ENCODE results near the gene RNU1-3.
"Not testable (repeated sequence)": the region's sequence is repeated elsewhere in the genome, so short reads cannot be mapped to it uniquely, and the experiment has no call there.

RNU1-3 gene

DNA sequence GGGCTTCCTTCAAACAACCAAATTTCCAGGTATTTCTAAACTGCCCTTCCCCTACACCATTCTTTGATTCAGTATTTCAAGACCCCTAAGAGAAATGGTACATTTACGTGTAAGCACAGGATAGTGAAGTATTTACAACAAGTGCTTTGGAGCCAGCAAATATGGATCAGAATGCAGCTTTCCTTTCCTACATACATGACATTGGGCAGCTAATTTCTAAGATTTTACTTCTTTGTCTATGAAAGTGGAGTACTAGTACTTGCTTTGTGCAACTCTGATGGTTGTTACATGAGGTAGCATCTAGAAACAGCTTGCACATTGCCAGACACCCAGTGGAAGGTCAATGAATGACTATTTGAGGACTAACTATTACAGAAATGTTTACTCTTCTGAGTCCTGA lies 15.2 kb downstream of the RNU1-3 start:
- DNase-seq, result not testable (repeated sequence)

DNA sequence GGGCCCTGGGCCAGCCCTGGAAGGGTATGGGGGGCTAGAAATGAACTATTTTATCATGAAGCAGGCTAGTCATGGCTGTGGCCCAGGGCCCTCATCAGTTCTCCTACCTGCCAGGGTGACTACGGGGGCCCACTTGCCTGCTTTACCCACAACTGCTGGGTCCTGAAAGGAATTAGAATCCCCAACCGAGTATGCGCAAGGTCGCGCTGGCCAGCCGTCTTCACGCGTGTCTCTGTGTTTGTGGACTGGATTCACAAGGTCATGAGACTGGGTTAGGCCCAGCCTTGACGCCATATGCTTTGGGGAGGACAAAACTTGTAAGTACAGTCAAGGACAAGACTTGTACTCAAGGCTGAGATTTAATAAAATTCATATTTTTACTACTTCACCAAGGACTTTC lies 16.8 kb downstream of the RNU1-3 start:
- not testable (repeated sequence) for DNase-seq

DNA sequence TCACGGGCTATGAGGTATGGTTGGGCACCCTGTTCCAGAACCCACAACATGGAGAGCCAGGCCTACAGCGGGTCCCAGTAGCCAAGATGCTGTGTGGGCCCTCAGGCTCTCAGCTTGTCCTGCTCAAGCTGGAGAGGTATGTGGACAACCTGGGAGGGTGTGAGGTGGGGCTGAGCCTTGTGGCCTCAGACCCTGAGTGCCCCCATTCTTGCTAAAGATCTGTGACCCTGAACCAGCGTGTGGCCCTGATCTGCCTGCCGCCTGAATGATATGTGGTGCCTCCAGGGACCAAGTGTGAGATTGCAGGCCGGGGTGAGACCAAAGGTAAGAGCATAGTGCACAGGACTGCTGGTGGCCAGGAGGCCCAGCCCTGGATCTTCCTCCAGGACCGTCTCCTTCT lies 17.4 kb downstream of the RNU1-3 start:
- not testable (repeated sequence) for DNase-seq

DNA sequence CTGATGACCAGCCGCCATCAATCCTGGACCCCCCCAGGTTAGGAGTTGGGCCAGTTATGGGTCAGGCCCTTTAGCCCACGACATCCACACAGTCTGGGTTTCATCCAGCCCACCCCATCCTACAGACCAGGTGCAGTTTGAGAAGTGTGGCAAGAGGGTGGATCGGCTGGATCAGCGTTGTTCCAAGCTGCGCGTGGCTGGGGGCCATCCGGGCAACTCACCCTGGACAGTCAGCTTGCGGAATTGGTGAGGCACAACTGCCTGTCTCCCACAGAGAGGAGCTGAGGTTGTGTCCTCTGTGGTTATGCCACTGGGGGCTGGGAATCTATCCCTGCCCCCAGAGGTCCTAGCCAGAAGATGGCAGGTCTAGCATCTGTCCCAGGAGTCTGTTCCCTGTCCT lies 18.0 kb downstream of the RNU1-3 start:
- not testable (repeated sequence) for DNase-seq

DNA sequence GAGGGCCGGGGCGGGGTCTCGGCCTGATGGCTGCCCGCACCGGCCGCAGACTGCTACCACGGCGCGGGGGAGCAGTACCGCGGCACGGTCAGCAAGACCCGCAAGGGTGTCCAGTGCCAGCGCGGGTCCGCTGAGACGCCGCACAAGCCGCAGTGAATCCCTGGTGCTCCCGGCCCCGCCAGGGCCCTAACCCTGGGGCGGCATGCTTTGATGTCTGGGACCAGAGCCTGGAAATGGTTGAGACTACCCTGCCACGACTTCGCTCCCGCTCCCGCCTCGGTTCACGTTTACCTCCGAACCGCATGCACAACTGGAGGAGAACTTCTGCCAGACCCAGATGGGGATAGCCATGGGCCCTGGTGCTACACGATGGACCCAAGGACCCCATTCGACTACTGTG lies 18.5 kb downstream of the RNU1-3 start:
- not testable (repeated sequence) for DNase-seq

DNA sequence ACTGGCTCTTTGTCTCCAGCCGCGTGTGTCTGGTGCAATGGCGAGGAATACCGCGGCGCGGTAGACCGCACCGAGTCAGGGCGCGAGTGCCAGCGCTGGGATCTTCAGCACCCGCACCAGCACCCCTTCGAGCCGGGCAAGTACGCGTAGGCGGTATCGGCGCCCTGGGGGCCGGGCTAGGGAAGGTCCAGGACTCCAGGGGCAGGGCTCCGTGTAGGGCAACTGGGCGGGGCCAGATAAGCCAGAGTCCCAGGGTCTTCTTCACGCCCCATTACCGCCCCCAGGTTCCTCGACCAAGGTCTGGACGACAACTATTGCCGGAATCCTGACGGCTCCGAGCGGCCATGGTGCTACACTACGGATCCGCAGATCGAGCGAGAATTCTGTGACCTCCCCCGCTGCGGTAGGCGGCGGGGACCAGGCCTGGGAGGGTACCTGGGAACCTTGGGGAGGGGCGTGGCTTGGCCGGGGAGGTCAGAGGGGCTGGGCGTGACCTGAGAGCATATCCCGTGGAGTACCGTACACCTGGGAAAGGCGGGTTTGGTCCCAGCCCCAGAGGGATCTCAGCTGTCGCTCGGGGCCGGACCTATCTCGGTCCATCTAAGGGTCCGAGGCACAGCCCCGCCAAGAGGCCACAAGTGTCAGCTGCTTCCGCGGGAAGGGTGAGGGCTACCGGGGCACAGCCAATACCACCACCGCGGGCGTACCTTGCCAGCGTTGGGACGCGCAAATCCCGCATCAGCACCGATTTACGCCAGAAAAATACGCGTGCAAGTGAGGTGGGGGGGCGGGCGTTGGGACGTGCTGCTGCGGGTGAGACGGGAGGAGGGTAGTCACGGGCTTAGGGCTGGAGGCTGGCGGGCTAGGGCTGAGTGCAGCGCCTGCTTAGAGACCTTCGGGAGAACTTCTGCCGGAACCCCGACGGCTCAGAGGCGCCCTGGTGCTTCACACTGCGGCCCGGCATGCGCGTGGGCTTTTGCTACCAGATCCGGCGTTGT lies 19.3 kb downstream of the RNU1-3 start:
- not testable (repeated sequence) for DNase-seq

DNA sequence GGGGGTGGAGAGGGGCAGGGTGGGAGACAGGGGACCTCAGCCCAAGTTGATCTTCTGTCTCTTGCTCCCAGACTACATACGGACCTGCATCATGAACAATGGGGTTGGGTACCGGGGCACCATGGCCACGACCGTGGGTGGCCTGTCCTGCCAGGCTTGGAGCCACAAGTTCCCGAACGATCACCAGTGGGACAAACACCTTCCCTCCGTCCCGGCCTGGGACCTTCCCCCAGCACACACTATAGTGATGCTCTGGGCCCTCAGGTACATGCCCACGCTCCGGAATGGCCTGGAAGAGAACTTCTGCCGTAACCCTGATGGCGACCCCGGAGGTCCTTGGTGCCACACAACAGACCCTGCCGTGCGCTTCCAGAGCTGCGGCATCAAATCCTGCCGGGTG lies 20.0 kb downstream of the RNU1-3 start:
- not testable (repeated sequence) for DNase-seq

DNA sequence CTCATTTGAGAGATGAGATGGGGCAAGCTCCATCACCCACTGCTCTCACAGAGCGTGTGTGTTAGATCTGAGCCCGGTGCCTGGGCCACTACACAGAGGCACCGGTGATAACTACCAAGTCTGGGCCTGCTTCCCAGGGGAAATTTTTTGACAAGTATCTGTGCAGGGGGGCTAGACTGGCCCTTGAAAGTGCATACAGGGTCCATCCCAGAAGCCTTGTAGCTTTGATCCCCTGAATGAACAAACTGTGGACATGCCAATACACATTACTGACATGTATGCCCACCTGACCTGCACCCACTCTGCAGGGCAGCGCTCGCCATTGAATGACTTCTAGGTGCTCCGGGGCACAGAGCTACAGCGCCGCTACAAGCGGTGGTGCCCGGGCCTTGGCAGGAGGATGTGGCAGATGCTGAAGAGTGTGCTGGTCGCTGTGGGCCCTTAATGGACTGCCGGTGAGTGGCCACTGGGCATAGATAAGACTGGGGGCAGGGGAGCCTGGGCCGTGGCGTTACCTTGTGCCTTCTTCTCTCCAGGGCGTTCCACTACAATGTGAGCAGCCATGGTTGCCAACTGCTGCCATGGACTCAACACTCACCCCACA lies 20.6 kb downstream of the RNU1-3 start:
- not testable (repeated sequence) for DNase-seq

DNA sequence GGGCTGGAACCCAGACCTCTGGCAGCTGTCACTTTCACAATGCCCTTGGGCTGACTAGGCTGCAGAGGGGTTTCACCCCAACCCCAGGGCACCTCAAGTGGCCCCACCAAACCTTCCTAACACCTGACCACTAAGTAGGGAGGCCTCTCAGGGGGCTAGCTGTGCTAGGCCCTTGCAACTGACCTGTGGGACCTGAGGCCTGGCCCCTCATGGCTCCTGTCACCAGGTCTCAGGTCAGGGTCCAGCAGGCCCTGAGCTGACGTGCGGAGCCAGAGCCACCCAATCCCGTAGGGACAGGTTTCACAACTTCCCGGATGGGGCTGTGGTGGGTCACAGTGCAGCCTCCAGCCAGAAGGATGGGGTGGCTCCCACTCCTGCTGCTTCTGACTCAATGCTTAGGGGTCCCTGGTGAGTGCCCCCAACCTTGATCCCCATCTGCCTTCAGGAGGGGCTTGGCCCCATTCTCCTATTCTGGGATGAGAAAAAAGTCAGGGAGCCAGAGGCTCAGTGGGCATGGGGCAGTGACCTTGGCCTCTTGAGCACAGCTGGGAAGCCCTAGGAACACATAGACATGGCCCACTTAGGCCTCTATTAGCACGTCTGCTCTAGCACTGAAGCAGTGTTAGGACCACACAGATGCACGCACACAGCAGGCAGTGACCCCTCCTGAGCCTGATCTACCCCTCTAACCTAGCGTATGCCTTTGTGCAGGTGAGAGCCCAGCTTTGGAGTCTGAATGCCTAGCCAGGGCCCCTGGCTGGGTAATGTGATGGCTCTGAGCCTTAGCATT lies 21.3 kb downstream of the RNU1-3 start:
- not testable (repeated sequence) for DNase-seq

DNA sequence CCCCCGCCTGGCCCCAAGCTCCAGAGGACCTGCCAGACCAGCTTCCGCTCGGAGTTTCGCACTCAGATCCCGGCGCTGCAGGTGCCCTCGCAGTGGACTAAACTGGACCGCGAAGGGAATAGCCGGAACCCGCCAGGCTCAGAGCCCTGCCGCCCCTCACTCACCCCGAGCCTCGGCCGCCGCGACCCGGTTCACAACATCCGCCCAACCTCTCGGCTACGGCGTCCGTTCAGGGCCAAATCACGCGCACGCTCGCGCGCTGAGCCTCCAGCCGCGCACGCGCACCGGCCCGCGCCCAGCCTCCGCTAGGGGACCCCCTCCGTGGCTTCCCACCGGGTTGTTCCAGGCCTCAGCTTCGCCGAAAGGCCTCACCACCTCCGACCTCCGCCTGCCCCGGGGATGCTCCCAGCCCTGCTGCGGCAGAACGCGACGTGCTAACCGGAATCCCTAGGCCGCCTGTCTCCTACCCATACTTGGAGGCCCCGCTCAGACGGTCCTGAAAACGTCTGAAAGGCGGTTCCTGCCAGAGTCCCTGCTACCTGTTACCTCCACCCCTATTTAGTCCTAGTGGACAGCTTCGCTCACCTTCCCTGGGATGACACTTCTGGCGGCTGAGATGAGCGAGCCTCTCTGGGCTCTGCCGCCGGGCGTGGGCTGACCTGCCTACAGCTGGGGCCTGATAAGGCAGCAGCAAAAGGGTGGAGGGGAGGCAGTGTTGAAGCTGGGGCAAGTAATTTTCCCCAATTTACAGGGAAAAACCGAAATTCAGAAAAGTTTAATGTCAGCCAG lies 22.1 kb downstream of the RNU1-3 start:
- peak; percentile 99 for DNase-seq

DNA sequence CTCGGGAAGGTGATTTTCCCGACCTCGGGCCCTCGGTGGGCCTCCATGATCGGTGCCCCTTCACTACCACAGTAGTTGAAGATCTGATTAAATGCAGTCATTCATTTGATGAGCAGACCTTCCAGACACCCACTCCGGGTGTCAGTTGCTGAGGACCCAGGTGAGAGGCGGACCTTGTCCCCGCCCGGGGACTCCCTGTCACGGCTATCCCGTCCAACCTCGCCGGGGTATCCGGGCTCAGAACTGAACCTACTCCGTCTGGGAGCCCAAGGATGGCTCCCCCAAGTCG lies 22.6 kb downstream of the RNU1-3 start:
- DNase-seq, result no peak

DNA sequence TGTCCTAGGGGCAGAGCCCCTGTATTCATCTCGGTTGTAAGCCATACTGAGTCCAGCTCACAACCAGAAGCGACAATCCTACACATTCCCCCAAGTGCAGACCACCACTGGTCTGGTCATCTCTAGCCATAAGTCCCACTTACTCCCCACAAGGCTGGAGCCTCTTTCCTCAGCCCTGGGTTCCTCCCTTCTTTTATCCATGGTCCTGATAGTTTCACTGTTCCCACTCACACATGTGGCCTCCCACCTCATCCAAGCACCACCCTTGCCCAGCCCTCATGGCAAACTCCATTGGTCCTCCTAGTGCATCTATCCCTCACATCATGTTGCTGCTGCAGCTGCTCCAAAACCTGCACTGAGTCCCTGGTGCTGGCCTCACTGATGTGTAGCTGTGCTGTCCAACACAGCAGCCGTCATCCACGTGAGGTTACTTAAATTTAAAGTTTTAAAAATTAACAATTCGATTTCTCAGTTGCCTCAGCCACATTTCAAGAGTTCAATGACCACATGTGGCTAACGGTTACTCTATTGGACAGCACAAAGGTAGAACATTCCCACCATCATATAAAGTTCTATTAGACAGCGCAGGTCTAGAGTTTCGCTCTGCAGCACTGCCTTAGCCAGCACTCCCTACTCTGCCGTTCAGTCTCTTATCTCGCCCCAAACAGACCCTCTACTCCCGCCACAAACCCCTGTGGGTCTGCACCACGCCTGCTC lies 23.1 kb downstream of the RNU1-3 start:
- peak; percentile 64 for DNase-seq

DNA sequence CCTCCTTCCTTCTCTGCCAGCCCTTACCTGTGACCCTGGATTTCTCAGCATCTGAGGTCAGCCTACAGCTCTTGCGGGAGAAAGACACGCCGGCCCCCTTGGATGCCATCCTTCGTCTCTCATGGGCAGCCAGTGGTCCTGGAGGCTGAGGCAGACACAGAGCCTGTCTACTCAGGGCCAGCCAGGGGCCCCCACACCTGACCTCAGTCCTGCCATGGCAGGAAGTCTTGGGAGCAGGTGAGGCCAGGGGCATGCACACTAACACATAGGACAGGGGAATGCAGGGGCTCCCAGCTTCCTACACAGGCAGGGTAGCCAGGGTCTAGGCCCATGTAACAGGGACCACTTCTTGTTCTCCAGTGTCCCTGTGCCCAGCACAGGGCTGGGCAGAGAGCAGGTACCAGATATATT lies 23.7 kb downstream of the RNU1-3 start:
- DNase-seq, result not testable (repeated sequence)

DNA sequence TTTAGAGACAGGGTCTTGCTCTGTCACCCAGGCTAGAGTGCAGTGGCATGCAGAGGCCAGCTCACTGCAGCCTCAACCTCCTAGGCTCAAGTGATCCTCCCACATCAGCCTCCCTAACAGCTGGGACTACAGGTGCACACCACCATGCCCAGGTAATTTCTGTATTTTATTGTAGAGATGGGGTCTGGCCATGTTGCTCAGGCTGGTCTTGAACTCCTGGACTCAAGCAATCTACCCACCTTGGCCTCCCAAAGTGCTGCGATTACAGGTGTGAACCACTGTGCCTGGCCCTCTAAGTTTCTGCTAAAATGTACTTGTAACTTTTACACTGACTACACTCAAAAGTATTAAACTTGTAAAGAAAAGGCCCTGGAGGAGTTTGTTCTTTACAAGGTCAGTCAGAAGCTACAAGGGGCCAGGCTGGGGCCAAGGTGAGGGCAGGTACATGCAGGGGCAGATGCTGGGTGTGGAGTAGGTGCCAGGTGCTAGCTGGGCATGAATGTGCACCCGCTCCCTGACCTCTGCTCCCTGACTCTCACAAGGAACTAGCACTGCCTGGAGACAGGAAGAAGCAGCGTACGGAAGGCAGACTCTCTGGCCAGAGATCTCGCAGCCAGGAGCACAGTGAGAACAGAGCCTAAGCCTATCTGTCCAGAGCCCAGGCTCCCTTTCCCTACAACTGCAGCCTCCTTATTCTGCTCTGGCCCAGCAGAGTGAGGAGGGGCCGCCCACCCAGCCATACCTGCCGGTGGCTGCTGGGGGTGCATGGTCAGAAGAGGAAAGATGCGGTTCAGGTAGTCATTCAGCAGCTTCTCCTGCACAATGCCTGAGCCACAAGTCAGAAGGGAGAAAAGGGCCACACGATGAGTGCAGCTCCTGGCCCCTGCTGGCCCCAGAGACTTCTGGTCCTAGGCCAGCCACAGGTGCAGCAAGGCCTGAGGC lies 24.5 kb downstream of the RNU1-3 start:
- not testable (repeated sequence) for DNase-seq

DNA sequence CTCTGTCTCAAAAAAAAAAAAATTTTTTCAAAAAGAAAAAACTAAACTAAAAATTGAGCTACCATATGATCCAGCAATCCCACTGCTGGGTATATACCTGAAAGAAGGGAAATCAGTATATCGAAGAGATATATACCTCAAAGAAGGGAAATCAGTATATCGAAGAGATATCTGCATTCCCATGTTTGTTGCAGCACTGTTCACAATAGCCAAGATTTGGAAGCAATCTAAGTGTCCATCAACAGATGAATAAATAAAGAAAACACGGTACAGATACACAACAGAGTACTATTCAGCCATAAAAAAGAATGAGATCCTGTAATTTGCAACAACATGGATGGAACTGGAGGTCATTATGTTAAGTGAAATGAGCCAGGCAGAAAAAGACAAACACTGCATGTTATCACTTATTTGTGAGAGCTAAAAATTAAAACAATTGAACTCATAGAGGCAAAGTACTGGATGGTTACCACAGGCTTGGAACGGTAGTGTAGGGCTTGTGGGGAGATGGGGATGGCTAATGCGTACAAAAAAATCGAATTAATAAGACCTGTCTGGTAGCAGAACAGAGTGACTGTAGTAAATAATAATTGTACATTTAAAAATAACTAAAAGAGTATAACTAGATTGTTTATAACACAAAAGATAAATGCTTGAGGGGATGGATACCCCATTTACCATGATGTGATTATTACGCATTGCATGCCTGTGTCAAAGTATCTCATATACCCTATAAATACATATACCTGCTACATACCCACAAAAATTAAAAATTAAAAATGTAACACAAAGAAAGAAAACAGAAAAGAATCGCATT lies 25.4 kb downstream of the RNU1-3 start:
- DNase-seq, result not testable (repeated sequence)

DNA sequence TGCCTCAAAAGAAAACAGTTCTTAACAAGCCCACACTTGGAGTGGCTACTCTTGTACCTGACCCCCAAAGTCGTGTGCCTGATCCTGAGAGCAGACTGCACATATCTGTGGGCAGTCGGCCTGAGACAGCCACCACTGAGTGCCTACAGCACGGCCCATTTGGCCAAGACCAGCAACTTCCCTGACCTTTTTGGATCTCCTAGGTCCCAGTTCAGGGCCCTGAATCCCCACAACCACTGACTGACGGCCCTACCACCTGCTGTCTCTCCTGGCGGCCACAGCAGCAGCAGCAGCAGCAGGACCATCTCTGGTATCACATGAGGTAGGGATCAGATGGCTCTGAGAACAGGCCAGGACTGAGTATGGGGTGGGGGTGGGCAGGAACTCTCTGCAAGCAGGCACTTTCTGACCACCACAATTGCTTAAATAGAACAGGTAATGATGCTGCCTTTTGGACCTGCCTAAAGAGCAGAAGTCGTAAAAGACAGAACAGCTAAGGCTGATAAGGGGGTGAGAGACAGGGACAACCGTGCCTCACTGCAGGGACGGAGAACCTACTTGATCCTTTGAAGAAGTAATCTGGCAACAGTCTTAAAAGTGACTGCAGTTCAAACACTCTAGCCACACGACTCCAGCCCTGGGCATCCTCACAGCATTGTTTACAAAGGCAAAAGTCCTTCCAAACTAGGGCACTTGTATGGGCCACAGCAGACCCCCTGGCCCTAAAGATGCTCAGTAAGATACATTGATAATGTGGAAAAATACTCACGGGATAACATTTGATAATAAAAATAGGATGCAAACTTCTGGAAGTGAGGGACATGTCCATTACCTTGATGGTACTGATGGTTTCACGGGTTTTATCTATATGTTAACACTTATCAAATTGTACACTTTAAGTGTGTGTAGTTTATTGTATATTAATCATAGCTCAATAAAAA lies 27.4 kb downstream of the RNU1-3 start:
- not testable (repeated sequence) for DNase-seq

DNA sequence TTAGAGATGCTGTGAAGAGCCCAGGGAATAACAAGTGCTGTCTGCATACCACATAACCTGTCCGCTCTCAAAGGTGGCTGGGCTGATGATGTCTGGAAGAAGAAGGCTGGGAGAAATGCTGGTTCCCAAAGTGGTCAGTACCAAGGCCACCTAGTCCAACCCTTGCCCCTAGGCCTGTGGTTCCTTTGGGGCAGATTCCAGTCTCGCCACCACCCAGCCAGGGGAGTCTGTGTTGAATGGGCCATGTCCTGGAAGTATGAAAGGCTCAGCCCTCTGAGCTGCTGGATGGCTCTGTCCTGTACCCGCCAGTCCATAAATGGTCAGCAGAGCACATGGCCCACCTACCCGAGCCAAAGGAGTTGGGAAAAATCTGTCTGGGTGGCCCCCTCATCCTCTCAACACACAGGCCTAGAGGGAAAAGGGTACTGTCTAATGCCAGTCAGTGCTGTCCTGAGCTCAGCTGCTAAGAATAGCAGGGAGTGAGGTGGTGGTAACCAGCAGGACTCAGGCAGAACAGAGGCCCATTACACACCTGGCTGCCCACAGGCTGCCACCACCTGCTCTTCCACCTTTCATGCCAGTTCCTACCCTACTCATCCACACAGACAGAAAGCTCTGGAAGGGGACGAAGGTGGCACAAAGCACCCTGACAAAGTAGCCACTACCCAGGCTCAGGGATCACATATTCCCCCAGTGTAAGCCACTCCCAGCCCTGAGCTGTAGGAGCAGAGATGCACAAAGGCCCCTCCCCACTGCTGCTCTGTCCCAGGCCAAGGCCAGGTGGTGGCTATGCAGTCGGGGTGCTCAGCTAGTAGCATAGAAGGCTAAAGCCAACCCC lies 28.6 kb downstream of the RNU1-3 start:
- DNase-seq, result not testable (repeated sequence)

All from NCI-H2227 treated with DMSO at 0.1 percent for 48 hours (cell line).